Superior temporal gyrus (tissue), 1 donor: Measurements from ENCODE around the gene PRR5.
"Not testable (repeated sequence)": the region's sequence is repeated elsewhere in the genome, so short reads cannot be mapped to it uniquely, and the experiment has no call there.

Source experiments
- DNase-seq: peaks from one replicate; pipeline ENCODE4 v3.0.0-alpha.2; 2016; ENCODE audit errors: extremely low spot score

PRR5 gene

GRCh38 chr22:44673406-44673805, 28.6 kb upstream of the PRR5 start:
- no peak for DNase-seq

- not testable (repeated sequence) for DNase-seq
These were observed 26.0 kb upstream of the PRR5 start for GRCh38 chr22:44676066-44676440.

- no peak for DNase-seq
These were observed 25.3 kb upstream of the PRR5 start for GRCh38 chr22:44676441-44677352.

GRCh38 chr22:44677353-44677840, 24.6 kb upstream of the PRR5 start:
- DNase-seq: no peak

GRCh38 chr22:44677871-44678555, 24.0 kb upstream of the PRR5 start:
- DNase-seq: no peak

GRCh38 chr22:44678556-44679305, 23.3 kb upstream of the PRR5 start:
- DNase-seq: no peak

- DNase-seq: not testable (repeated sequence)
These were observed 22.7 kb upstream of the PRR5 start for GRCh38 chr22:44679306-44679647.

GRCh38 chr22:44680058-44680457, 21.9 kb upstream of the PRR5 start:
- no peak for DNase-seq

- DNase-seq: no peak
These were observed 21.5 kb upstream of the PRR5 start for GRCh38 chr22:44680481-44680894.

- DNase-seq: no peak
These were observed 19.3 kb upstream of the PRR5 start for GRCh38 chr22:44682556-44683168.

GRCh38 chr22:44683237-44683636, 18.8 kb upstream of the PRR5 start:
- no peak for DNase-seq

GRCh38 chr22:44683881-44684280, 18.1 kb upstream of the PRR5 start:
- DNase-seq: no peak

- peak; percentile 58 for DNase-seq
These were observed 17.3 kb upstream of the PRR5 start for GRCh38 chr22:44684506-44685383.

GRCh38 chr22:44685384-44686056, 16.5 kb upstream of the PRR5 start:
- DNase-seq: no peak

GRCh38 chr22:44686873-44687600, 15.0 kb upstream of the PRR5 start:
- DNase-seq: no peak

GRCh38 chr22:44689173-44689572, 12.8 kb upstream of the PRR5 start:
- no peak for DNase-seq

GRCh38 chr22:44689915-44690524, 12.0 kb upstream of the PRR5 start:
- DNase-seq: no peak

- no peak for DNase-seq
These were observed 10.0 kb upstream of the PRR5 start for GRCh38 chr22:44691796-44692661.
